Measurements from ENCODE around the gene TMEM203.
A peak's percentile ranks its signal among the peaks of the same experiment; 100 is the strongest.

- TF ChIP-seq REST (IDR thresholded peaks at IDR 0.05; ENCODE audit: low read depth, low read length) = peak; percentile 79; the same call in 1 of the 2 replicates
- TF ChIP-seq FOXJ3 (CRISPR knock-in tag; IDR thresholded peaks at IDR 0.05) = no peak
Measured at GRCh38 chr9:137240841-137241489, 35.5 kb upstream of the TMEM203 start, which contains the start of gene TUBB4B.
